SK-N-MC (cell line): ENCODE results near the gene SAXO2.
"Not testable (repeated sequence)": the region's sequence is repeated elsewhere in the genome, so short reads cannot be mapped to it uniquely, and the experiment has no call there.

ENCODE experiments used
- DNase-seq: peaks from one replicate; pipeline ENCODE4 v3.0.0-alpha.2; 2011; ENCODE audit warnings: low read depth, low spot score
- H3K27ac ChIP-seq: fragments of 200-600 bp; sonication (generic); 2 replicates; pipeline ENCODE4 v1.5.1; 2016; ENCODE audit warnings: mixed run types
- H3K36me3 ChIP-seq: fragments of 200-600 bp; sonication (generic); 2 replicates; pipeline ENCODE4 v1.6.1; 2017; ENCODE audit warnings: antibody characterized with exemption, low read length, mixed read lengths; ENCODE audit not compliant: insufficient read depth
- H3K4me3 ChIP-seq: fragments of 200-600 bp; sonication (generic); 2 replicates; pipeline ENCODE4 v1.5.1; 2016
- H3K9ac ChIP-seq: fragments of 200-600 bp; sonication (generic); 2 replicates; pipeline ENCODE4 v1.8.0; 2017; ENCODE audit warnings: mixed run types, mixed read lengths; ENCODE audit not compliant: insufficient read length
- H3K9me3 ChIP-seq: fragments of 200-600 bp; sonication (generic); 2 replicates; pipeline ENCODE4 v1.6.1; 2017; ENCODE audit warnings: low read depth, mild to moderate bottlenecking, antibody characterized with exemption, low read length, moderate library complexity, mixed read lengths
- EZH2 ChIP-seq: fragments of 200-600 bp; sonication (generic); IDR thresholded peaks from one replicate; pipeline ENCODE4 v1.6.1; 2017; ENCODE audit warnings: antibody characterized with exemption
- FOXP2 ChIP-seq: optimal IDR thresholded peaks from 2 replicates; pipeline ENCODE3; 2011; ENCODE audit warnings: mild to moderate bottlenecking, moderate library complexity; ENCODE audit not compliant: insufficient read depth; ENCODE audit errors: extremely low read length, control extremely low read depth
- POLR2AphosphoS5 ChIP-seq: IDR thresholded peaks from 2 replicates; pipeline ENCODE4 v1.6.1; 2012; ENCODE audit warnings: mild to moderate bottlenecking, low read depth, low read length, borderline replicate concordance

The SAXO2 gene

GRCh38 chr15:82261566-82262421 is 824 bp upstream of the SAXO2 start:
- H3K27ac ChIP-seq, H3K9me3 ChIP-seq, DNase-seq: not testable (repeated sequence)
- Histone ChIP-seq H3K4me3 (peak overlapping the region; percentile 97), H3K9ac (peak overlapping the region; percentile 73), H3K36me3 (peaks cover 11% of the 10 kb centered on the region; the same call in 1 of the 2 replicates)

- peak overlapping the region; percentile 97 for H3K4me3 ChIP-seq
- TF ChIP-seq EZH2 (no peak), POLR2AphosphoS5 (no peak), FOXP2 (no peak)
- no peak overlapping the region for H3K27ac ChIP-seq
- H3K9ac ChIP-seq = no peak overlapping the region
- no peaks in the 10 kb centered on the region for H3K9me3 ChIP-seq
- DNase-seq = no peak
- peaks cover 10% of the 10 kb centered on the region; the same call in 1 of the 2 replicates for H3K36me3 ChIP-seq
Observed at GRCh38 chr15:82263350-82263749, 732 bp downstream of the SAXO2 start.

- not testable (repeated sequence) for DNase-seq, H3K27ac ChIP-seq, H3K9ac ChIP-seq, H3K9me3 ChIP-seq, H3K4me3 ChIP-seq, H3K36me3 ChIP-seq
Observed at GRCh38 chr15:82267137-82267536, 4.5 kb downstream of the SAXO2 start.

GRCh38 chr15:82268454-82268853 is 5.8 kb downstream of the SAXO2 start:
- not testable (repeated sequence) for H3K4me3 ChIP-seq, H3K36me3 ChIP-seq, DNase-seq, H3K9ac ChIP-seq, H3K27ac ChIP-seq, H3K9me3 ChIP-seq

DNA sequence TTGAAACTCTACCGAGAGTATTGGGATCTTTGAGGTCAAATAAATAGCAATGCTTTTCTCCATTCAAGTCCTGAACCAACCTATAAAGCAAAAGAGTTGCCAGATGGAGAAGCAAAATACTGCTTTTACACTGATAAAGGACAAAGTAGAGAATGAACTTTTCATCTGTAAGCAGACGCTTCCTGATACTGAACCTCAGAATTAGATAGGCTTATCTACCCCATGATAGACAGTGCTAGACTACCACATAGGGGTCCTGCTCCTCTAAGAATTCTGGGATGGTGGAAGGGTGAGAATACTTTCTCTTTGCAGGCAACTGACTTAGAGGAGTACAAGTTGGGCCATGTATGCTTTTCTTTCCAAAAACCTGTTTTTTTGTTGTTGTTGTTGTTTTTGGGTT is 9.5 kb downstream of the SAXO2 start:
- H3K9ac ChIP-seq = no peak overlapping the region
- no peak overlapping the region for H3K27ac ChIP-seq
- no peak for DNase-seq
- no peaks in the 10 kb centered on the region for H3K9me3 ChIP-seq
- H3K4me3 ChIP-seq = no peak overlapping the region
- no peaks in the 10 kb centered on the region for H3K36me3 ChIP-seq
- TF ChIP-seq POLR2AphosphoS5 (no peak), EZH2 (no peak), FOXP2 (no peak)

DNA sequence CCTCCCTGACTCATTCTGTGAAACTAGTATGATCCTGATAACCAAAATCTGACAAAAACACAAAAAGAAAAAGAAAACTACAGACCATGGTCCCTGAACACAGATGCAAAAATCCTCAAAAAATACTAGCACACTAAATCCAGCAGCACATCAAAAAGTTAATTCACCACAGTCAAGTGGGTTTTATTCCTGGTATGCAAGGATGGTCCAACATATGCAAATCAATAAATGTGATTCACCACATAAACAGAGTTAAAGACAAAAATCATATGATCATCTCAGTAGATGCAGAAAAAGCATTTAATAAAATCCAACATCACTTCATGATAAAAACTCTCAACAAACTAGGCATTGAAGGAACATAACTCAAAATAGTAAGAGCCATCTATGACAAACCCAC is 12.8 kb downstream of the SAXO2 start:
- Histone ChIP-seq H3K9me3 (no peaks in the 10 kb centered on the region), H3K27ac (no peak overlapping the region), H3K4me3 (no peak overlapping the region), H3K36me3 (no peaks in the 10 kb centered on the region), H3K9ac (no peak overlapping the region)
- no peak for DNase-seq
- no peak for TF ChIP-seq FOXP2
- no peak for TF ChIP-seq POLR2AphosphoS5
- no peak for TF ChIP-seq EZH2

GRCh38 chr15:82281276-82281675 is 18.7 kb downstream of the SAXO2 start:
- not testable (repeated sequence) for H3K4me3 ChIP-seq, H3K27ac ChIP-seq, DNase-seq, H3K9ac ChIP-seq, H3K9me3 ChIP-seq, H3K36me3 ChIP-seq

DNA sequence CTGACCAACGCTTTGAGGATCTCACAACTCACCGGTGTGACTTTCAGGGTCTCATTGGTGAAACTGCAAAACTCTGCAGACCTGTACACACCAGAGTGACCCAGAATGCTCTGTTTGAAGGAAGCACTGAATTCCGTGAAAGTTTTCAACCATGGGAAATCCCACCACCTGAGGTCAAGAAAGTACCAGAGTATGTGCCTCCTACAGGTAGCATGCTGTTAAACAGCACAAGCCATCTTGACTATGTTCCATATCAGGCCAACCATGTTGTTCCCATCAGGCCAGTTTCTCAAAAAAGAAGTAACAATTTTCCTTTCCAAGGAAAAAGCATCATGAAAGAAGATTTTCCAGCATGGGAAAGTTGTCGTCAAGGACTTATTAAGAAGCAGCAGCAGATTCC is 19.8 kb downstream of the SAXO2 start:
- H3K9me3 ChIP-seq, H3K36me3 ChIP-seq, H3K4me3 ChIP-seq, H3K27ac ChIP-seq, H3K9ac ChIP-seq, DNase-seq: not testable (repeated sequence)

DNA sequence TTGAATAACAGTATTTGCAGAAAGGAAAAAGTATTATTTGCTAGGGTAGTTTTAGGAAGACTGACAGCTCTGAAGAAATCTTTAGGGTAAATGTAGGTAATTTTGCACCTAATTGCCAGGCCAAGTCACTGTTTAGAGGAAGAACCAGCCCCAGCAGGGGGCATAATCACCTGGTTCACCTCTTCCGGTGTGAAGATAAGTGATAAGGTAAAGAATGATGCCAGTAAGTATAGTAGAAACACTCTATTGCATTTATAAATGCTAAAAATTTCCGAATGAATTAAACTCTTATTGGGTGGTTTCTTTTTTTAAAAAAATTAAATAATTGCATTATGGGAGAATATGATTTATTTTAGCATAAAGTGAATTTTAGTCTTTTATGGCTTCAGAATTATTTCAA is 21.8 kb downstream of the SAXO2 start:
- H3K36me3 ChIP-seq, H3K9me3 ChIP-seq, DNase-seq, H3K9ac ChIP-seq, H3K4me3 ChIP-seq, H3K27ac ChIP-seq: not testable (repeated sequence)

- H3K36me3 ChIP-seq, DNase-seq, H3K9me3 ChIP-seq, H3K9ac ChIP-seq, H3K4me3 ChIP-seq, H3K27ac ChIP-seq: not testable (repeated sequence)
Observed at GRCh38 chr15:82286475-82286874, 23.9 kb downstream of the SAXO2 start.

- not testable (repeated sequence) for DNase-seq, H3K27ac ChIP-seq, H3K9me3 ChIP-seq, H3K9ac ChIP-seq, H3K36me3 ChIP-seq, H3K4me3 ChIP-seq
Observed at GRCh38 chr15:82288202-82288601, 25.6 kb downstream of the SAXO2 start.
